Stimulated activated naive B cell treated with anti-CD40 and anti-IgM and Interleukin-4, amounts not matched to agents 10 μg/mL and 1 μg/mL and 100 μg/mL, for 72 hours (primary cell): Measurements from ENCODE around the gene VSIG4.

ENCODE experiments used
- ATAC-seq, 2 donors: fragments of 150-1000 bp; cut with Tn5 transposase; replicated peaks; 2 replicates each; pipeline ENCODE4 v1.10.0; 2021; ENCODE audit warnings: moderate library complexity in 1 of 2
- DNase-seq: peaks from one replicate; pipeline ENCODE4 v3.0.0; 2021
- H3K27ac Mint-ChIP-seq: one replicate; pipeline ENCODE4 v1.8.0; 2022; ENCODE audit warnings: mild to moderate bottlenecking, mixed read lengths
- H3K27me3 Mint-ChIP-seq, 2 donors: one replicate each; pipeline ENCODE4 v1.8.0; 2022; ENCODE audit warnings: mixed read lengths in 2 of 2
- H3K36me3 Mint-ChIP-seq, 2 donors: one replicate each; pipeline ENCODE4 v1.8.0; 2022; ENCODE audit warnings: mixed read lengths in 2 of 2, mild to moderate bottlenecking in 1 of 2
- H3K4me1 Mint-ChIP-seq, 2 donors: one replicate each; pipeline ENCODE4 v1.8.0; 2022; ENCODE audit warnings: mixed read lengths in 2 of 2, mild to moderate bottlenecking in 1 of 2
- H3K4me3 Mint-ChIP-seq, 2 donors: one replicate each; pipeline ENCODE4 v1.8.0; 2022; ENCODE audit warnings: mild to moderate bottlenecking in 2 of 2, mixed read lengths in 2 of 2, moderate library complexity in 1 of 2
- H3K9me3 Mint-ChIP-seq, 2 donors: one replicate each; pipeline ENCODE4 v1.8.0; 2022; ENCODE audit warnings: mixed read lengths in 2 of 2, mild to moderate bottlenecking in 1 of 2

Gene VSIG4

DNA sequence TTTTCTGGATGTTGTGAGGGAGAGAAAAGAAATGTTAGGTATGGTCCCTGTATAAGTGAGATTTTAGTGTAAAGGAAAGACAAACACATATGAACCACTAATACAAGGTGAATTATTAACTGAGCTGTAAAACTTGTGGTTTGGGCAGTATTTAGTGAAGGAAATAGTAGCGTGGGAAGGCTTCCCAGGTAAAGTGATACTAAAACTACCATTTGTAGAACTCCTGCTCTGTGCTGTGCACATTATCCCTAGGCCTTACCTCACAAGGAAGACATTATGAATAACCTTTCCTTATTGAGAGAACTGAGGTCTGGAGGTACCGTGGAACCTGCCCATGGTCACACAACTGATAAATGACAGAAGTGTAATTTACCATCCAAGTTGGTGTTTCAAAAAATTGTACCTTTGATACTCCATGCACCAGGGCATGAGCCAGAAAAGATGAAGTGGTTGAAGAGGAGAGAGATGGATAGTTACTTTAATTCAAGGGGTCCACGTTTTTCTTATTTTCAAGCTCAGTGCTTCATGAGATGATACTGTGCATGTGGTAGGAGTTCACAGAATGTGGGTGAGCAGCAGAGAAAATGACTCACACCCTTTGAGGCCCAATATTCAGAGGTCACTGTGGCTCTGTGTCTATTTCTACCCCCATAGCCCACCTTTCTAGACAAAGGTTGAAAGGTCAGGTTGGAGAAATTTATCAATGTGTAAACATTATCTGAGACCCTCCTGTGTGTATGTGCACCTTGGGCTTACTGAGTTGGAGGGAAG is 2.6 kb upstream of the VSIG4 start:
- peaks cover 0 to 1% of the 10 kb centered on the region in 2 donors for H3K9me3 Mint-ChIP-seq
- no peak overlapping the region for H3K4me3 Mint-ChIP-seq
- ATAC-seq = peak; percentile 22 to 43
- H3K4me1 Mint-ChIP-seq = peaks cover 22 to 29% of the 10 kb centered on the region in 2 donors
- no peaks in the 10 kb centered on the region for H3K36me3 Mint-ChIP-seq
- no peak for DNase-seq
- no peak overlapping the region for H3K27ac Mint-ChIP-seq
- peaks cover 0 to 4% of the 10 kb centered on the region in 2 donors for H3K27me3 Mint-ChIP-seq

DNA sequence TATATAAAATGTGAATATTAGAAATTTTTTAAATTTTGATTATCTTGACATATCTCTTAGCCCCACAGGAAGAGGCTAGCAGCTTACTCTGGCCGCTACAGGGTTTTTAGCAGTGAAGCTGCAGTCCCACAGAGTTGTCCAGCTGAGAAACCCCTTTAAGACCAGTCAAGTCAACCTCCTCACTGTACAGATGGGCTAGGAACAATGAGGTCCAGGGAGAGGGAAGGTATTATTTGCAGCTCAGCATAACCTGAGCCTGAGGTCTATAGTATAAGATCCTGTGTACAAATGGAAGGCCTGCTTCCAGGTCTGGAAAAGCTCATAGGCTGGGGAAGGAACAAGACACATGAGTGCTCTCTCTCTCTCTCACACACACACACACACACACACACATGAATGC is 1.8 kb downstream of the VSIG4 start:
- no peaks in the 10 kb centered on the region for H3K36me3 Mint-ChIP-seq
- H3K27ac Mint-ChIP-seq = no peak overlapping the region
- H3K9me3 Mint-ChIP-seq = no peaks in the 10 kb centered on the region
- no peak for DNase-seq
- peaks cover 0 to 7% of the 10 kb centered on the region in 2 donors for H3K27me3 Mint-ChIP-seq
- H3K4me3 Mint-ChIP-seq = no peak overlapping the region
- H3K4me1 Mint-ChIP-seq = peaks cover 0 to 1% of the 10 kb centered on the region in 2 donors
- no peak for ATAC-seq

DNA sequence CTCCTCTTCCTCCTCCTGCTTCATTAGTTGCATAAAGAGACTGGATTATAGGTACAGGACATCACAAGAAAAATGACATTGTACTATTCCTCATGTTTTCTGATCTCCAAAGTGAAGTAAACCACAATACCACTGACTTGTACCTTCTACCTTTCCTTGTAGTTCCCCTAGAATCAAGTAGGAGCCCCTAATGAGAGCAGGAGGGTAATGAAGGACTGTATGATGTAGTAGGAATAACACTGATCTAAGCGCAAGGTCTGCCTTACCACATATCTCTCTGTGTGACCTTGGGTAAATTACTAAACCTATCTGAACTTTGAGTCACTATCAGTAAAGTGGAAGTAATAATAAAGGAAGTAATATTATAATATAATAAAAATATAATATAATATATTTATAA is 3.6 kb downstream of the VSIG4 start:
- DNase-seq = no peak
- H3K4me3 Mint-ChIP-seq = no peak overlapping the region
- H3K36me3 Mint-ChIP-seq = no peaks in the 10 kb centered on the region
- no peaks in the 10 kb centered on the region for H3K9me3 Mint-ChIP-seq
- no peak overlapping the region for H3K27ac Mint-ChIP-seq
- H3K4me1 Mint-ChIP-seq = peaks cover 0 to 1% of the 10 kb centered on the region in 2 donors
- peaks cover 0 to 7% of the 10 kb centered on the region in 2 donors for H3K27me3 Mint-ChIP-seq
- no peak for ATAC-seq

DNA sequence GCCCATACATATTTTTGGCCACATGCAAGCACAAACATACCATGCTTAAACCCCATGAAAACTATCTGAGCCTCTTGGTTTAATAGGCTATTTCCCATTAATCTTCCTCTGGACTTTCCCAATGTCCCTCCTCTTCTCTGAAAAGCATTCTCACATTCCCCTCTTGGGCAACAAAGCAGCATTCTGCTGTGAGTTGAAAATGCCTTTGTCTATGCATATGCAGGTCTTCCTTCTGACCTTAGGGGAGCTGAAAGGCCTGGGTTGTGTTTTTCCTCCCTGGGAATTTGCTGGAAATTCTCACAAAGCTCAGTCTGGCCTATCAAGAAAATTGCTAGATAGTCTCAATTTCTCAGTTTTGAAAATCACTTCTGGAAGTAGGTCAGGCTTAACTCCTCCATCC is 4.2 kb downstream of the VSIG4 start:
- no peaks in the 10 kb centered on the region for H3K9me3 Mint-ChIP-seq
- no peaks in the 10 kb centered on the region for H3K36me3 Mint-ChIP-seq
- DNase-seq (no peak), ATAC-seq (no peak)
- peaks cover 0 to 7% of the 10 kb centered on the region in 2 donors for H3K27me3 Mint-ChIP-seq
- H3K27ac Mint-ChIP-seq = no peak overlapping the region
- no peak overlapping the region for H3K4me3 Mint-ChIP-seq
- H3K4me1 Mint-ChIP-seq = peaks cover 0 to 1% of the 10 kb centered on the region in 2 donors

DNA sequence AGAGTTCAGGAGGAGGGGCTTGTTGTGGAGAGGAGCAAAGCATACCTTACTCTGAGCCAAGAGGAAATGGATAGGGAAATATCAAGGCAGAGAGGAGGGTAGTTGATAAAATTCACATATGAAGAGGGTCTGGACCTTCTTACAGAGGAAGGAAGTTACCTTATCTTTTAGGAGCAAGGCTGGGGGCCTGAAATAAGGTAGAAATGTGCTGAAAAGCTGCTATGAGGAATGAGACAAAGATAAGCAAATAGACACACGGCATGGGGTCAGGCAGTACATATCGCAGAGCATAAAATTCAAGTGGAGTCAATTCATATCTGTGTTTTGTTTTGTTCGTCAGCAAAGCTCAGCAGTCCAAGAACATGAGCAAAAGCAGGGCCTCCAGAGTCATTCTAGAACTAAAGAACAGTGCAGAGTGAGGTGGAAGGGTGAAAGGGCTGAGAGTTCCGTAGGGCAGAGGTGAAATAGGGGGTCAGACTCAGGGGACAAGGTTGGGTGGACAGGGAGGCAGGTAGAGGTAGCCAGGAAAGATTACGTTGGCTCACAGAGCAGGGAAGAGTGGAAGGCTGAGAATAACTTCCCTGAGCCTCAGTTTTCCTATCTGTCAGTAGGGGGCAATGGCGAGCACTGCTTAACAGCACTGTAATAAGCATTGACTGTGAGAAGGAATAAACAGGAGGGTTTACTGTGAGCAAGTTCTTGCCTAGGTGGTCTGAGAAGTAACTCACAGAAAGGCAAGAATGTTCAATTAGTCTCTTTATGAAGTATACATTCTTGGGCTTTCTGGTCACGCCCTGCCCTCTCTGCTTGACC is 9.2 kb downstream of the VSIG4 start:
- Mint-ChIP-seq H3K36me3 (no peaks in the 10 kb centered on the region), H3K4me3 (no peak overlapping the region), H3K27ac (no peak overlapping the region), H3K4me1 (peaks cover 0 to 5% of the 10 kb centered on the region in 2 donors), H3K9me3 (no peaks in the 10 kb centered on the region), H3K27me3 (no peaks in the 10 kb centered on the region)
- DNase-seq (no peak), ATAC-seq (peak; percentile 62 to 79)

DNA sequence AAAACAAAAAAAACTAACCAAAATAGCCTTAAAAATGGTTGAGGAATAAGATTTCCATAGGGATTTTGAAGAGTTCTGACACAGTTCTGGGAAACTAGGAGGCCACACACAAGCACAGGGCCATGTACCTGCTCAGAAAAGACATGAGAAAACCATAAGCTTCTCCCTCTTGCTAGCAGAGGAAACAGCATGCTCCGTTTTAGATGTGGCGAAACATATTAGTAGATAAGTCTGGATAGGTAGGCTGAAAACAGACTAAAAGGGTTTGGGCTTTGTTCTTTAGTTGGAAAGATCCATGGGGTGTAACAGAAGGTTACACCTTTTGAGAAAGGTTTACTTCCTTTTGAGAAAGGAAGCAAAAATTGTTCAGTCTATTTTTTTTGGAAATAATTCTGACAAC is 10.9 kb downstream of the VSIG4 start:
- Mint-ChIP-seq H3K36me3 (peaks cover 2 to 5% of the 10 kb centered on the region in 2 donors), H3K27ac (no peak overlapping the region), H3K9me3 (peaks cover 0 to 3% of the 10 kb centered on the region in 2 donors), H3K4me3 (no peak overlapping the region), H3K27me3 (peaks cover 0 to 4% of the 10 kb centered on the region in 2 donors), H3K4me1 (peaks cover 11 to 21% of the 10 kb centered on the region in 2 donors)
- DNase-seq = no peak
- no peak for ATAC-seq

DNA sequence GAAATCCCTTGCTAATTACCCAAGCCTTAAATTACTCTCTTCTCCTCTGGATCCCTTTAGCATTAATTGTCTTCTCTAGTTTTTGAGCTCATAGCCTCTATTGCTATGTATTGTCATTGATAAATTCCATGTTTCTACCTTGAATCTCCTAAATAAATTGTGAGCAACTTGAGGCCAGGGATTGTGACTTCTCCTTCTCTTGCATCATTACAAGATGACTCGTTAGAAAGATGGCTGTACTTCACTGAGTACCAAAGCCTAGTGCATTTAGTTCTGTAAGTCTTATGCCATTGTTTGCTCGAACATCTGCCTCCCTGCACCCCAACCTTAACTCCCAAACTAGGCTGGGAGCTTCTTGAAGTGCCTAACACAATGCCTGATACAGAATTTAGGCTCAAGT is 15.3 kb downstream of the VSIG4 start:
- Mint-ChIP-seq H3K36me3 (peaks cover 2 to 9% of the 10 kb centered on the region in 2 donors), H3K27ac (peak overlapping the region; percentile 48), H3K9me3 (peaks cover 0 to 3% of the 10 kb centered on the region in 2 donors), H3K4me1 (peaks cover 42 to 62% of the 10 kb centered on the region in 2 donors), H3K27me3 (peaks cover 0 to 4% of the 10 kb centered on the region in 2 donors), H3K4me3 (no peak overlapping the region)
- ATAC-seq (no peak), DNase-seq (no peak)

DNA sequence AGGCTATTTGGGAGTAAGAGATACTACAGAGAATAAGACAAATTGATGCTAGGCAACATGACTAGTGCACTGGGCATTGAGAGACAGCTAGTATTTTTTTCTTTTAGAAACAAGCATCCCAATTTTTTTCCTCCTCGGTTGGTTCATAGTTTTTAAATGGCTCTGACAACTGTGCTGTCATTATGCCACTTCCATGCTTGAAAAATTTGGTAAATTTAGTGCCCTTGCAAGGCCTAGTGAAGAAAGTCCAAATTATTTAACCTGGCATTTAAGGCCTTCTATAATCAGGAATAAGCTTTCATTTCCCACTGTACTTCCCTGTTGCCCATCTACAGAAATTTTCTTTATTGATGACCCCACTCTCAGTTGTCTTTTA is 15.8 kb downstream of the VSIG4 start:
- ATAC-seq = no peak
- peaks cover 0 to 3% of the 10 kb centered on the region in 2 donors for H3K9me3 Mint-ChIP-seq
- H3K27me3 Mint-ChIP-seq = peaks cover 0 to 4% of the 10 kb centered on the region in 2 donors
- H3K4me1 Mint-ChIP-seq = peaks cover 46 to 67% of the 10 kb centered on the region in 2 donors
- H3K36me3 Mint-ChIP-seq = peaks cover 6 to 13% of the 10 kb centered on the region in 2 donors
- H3K27ac Mint-ChIP-seq = no peak overlapping the region
- DNase-seq = no peak
- no peak overlapping the region for H3K4me3 Mint-ChIP-seq

DNA sequence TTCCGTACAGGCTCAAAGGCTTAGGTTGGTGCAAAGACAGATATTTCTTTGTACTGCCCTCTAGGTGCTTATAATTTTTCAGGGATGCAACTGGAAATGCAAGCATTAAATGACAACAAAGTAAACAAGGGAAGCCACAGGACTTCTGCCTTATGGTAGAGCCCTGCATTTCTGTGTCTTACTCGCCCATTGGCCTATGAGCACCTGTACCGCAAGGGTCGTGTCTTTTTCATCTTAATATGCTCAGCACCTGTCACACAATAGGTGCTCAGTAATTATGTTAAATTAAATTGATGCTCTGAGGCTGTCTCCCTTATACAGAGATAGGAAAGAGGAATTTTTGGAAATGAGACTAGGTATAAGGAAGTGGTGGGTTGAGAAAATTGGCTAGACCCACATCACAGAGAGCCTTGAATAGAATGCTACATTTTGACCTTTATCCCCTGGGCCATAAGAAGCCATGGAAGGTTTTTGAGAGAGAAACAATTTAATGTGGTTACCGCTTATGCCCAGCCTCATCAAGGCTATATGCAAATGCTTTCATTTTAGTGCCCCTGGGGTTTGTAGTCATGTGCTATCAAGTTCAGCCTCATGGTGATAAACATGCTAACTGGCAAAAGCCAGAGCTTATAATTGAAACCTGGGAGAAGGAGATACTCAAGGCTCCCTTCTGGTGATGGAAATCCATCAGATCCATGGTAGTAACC is 16.3 kb downstream of the VSIG4 start:
- DNase-seq (no peak), ATAC-seq (peak; percentile 49 to 51)
- Mint-ChIP-seq H3K9me3 (peaks cover 0 to 3% of the 10 kb centered on the region in 2 donors), H3K27me3 (peaks cover 0 to 4% of the 10 kb centered on the region in 2 donors), H3K27ac (no peak overlapping the region), H3K4me3 (no peak overlapping the region), H3K36me3 (peaks cover 8 to 13% of the 10 kb centered on the region in 2 donors), H3K4me1 (peaks cover 50 to 68% of the 10 kb centered on the region in 2 donors)

DNA sequence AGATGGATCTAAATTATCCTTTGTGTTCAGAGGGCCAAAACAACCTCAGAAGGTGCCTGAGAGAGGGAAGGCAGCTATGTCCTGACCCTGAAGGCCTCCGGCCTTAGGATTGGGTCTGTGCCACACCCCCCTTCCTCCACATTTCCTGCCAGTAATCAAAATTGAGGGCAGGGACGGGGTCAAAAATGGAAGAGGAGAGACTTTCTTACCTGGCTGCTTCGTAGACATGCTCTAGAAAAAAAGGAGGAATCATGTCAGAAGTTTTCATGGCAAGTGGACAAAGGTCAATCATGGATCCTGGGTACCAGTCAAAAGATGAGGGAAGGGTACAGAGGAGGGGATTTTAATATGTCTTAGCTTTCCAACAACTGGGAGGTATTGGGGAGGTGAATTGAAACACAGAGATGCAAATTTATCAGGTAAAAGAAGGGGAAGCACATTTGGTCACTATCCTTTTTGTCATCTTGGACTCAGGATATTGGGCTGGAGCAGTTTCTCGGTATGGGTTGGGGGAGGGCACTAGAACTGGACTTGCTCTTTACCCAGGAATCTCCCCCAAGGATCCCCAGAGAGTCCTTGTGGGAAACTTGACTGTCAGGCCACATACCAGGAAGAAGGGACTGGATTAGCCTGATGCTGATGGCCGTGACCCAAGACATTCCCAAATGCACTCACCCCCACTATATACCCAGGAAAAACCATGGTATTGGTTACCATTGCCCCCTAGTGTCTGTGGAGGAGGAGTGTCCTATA is 17.1 kb downstream of the VSIG4 start:
- Mint-ChIP-seq H3K4me1 (peaks cover 56 to 73% of the 10 kb centered on the region in 2 donors), H3K9me3 (peaks cover 0 to 3% of the 10 kb centered on the region in 2 donors), H3K27ac (peak overlapping the region; percentile 38), H3K4me3 (no peak overlapping the region), H3K27me3 (peaks cover 0 to 4% of the 10 kb centered on the region in 2 donors), H3K36me3 (peaks cover 8 to 13% of the 10 kb centered on the region in 2 donors)
- no peak for DNase-seq
- ATAC-seq = no peak

DNA sequence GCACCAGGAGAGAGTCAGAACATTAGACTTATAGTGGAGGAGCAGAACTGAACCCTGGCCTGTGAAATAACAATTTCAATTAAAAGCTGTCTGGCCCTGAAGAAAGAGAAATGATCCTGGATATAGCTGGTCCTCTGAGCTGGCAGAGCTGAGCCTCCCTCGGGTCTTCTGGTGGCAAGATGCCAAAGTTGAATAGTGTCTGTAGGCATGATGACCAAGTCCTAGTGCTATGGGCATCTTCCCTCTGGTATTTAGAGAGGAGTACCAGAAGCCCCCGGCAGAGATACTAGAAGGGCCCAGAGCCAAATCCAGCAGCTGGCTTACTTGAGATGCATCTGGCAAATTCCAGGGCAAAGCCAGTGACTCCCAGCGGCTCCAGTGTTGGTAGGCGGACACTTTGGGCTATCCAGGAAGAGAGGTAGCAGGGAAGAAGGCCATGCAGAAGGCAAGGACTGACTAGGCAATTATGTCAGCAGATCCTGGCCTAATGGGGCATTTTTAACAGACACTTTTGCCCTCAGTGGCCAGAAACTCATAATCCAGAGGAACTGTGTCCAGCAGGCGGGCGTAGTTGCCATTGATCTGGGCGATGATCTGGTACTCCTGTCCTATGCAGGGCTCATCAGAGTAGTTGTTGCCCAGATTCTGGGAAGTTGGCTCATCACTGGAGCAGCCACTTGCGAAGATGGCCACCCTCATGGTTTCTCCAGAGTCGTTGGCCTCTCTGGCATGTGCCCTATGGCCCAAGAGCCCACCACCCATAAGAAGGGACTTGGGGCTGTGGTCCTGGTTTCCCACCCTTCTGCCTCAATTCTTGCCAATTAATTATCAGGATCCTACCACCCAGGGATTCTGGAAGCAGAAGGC is 17.9 kb downstream of the VSIG4 start:
- H3K27ac Mint-ChIP-seq = peak overlapping the region; percentile 59
- H3K36me3 Mint-ChIP-seq = peaks cover 8 to 13% of the 10 kb centered on the region in 2 donors
- H3K4me1 Mint-ChIP-seq = peaks cover 61 to 78% of the 10 kb centered on the region in 2 donors
- ATAC-seq = no peak
- H3K9me3 Mint-ChIP-seq = peaks cover 0 to 3% of the 10 kb centered on the region in 2 donors
- H3K27me3 Mint-ChIP-seq = peaks cover 0 to 4% of the 10 kb centered on the region in 2 donors
- no peak overlapping the region for H3K4me3 Mint-ChIP-seq
- no peak for DNase-seq

DNA sequence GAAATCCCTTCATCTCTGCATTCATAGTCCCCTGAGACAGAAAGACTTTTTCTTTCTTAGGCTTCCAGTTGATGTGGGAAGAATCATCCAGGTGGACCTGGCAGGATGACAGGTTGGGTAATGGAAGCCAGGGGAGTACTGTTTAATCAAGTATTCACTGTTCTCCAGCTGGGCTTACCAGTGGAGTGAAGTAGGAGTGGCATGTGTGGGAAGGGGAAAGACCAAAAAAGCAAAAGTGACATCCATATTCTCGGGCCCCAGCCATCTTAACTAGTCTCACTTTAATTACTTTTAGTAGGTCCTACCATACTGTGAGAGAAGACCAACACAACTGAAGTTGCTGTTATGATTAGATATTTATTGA is 18.5 kb downstream of the VSIG4 start:
- H3K27me3 Mint-ChIP-seq = peaks cover 0 to 4% of the 10 kb centered on the region in 2 donors
- DNase-seq (no peak), ATAC-seq (no peak)
- H3K4me1 Mint-ChIP-seq = peaks cover 64 to 84% of the 10 kb centered on the region in 2 donors
- H3K4me3 Mint-ChIP-seq = no peak overlapping the region
- peaks cover 8 to 13% of the 10 kb centered on the region in 2 donors for H3K36me3 Mint-ChIP-seq
- peaks cover 0 to 3% of the 10 kb centered on the region in 2 donors for H3K9me3 Mint-ChIP-seq
- H3K27ac Mint-ChIP-seq = peak overlapping the region; percentile 34
